ENCODE data around the gene INTS1.
"Not testable (repeated sequence)": the region's sequence is repeated elsewhere in the genome, so short reads cannot be mapped to it uniquely, and the experiment has no call there.

Gene INTS1

GRCh38 chr7:1531263-1531978, 27.2 kb upstream of the INTS1 start:
- no peak for DNase-seq

- DNase-seq: no peak
Observed at GRCh38 chr7:1530946-1531262, 26.7 kb upstream of the INTS1 start.

- no peak for DNase-seq
Observed at GRCh38 chr7:1529383-1530116, 25.4 kb upstream of the INTS1 start.

- no peak for DNase-seq
Observed at GRCh38 chr7:1526271-1526754, 22.1 kb upstream of the INTS1 start.

GRCh38 chr7:1525409-1525808, 21.2 kb upstream of the INTS1 start:
- DNase-seq: no peak

- DNase-seq: no peak
Observed at GRCh38 chr7:1523844-1524243, 19.7 kb upstream of the INTS1 start.

GRCh38 chr7:1523208-1523607, 19.0 kb upstream of the INTS1 start:
- no peak for DNase-seq

- DNase-seq: no peak
Observed at GRCh38 chr7:1521456-1521855, 17.3 kb upstream of the INTS1 start.

GRCh38 chr7:1520539-1521234, 16.5 kb upstream of the INTS1 start:
- no peak for DNase-seq

GRCh38 chr7:1519322-1519922, 15.2 kb upstream of the INTS1 start:
- DNase-seq: not testable (repeated sequence)

GRCh38 chr7:1516586-1517251, 12.5 kb upstream of the INTS1 start:
- DNase-seq: peak; percentile 31

GRCh38 chr7:1515509-1515967, 11.3 kb upstream of the INTS1 start:
- not testable (repeated sequence) for DNase-seq

GRCh38 chr7:1514995-1515401, 10.8 kb upstream of the INTS1 start:
- no peak for DNase-seq

GRCh38 chr7:1514407-1514806, 10.2 kb upstream of the INTS1 start:
- DNase-seq: no peak

GRCh38 chr7:1513657-1514095, 9.5 kb upstream of the INTS1 start:
- no peak for DNase-seq

- DNase-seq: no peak
Observed at GRCh38 chr7:1512781-1513656, 8.8 kb upstream of the INTS1 start.

GRCh38 chr7:1511444-1512422, 7.5 kb upstream of the INTS1 start:
- DNase-seq: no peak

- DNase-seq: no peak
Observed at GRCh38 chr7:1510780-1511154, 6.6 kb upstream of the INTS1 start.

- no peak for DNase-seq
Observed at GRCh38 chr7:1509226-1509625, 5.0 kb upstream of the INTS1 start.

- DNase-seq: no peak
Observed at GRCh38 chr7:1508277-1508758, 4.1 kb upstream of the INTS1 start.

Data from DMS 273 treated with DMSO at 0.1 percent for 48 hours (cell line).